ENCODE measurements around the gene DEFB115.

DNA sequence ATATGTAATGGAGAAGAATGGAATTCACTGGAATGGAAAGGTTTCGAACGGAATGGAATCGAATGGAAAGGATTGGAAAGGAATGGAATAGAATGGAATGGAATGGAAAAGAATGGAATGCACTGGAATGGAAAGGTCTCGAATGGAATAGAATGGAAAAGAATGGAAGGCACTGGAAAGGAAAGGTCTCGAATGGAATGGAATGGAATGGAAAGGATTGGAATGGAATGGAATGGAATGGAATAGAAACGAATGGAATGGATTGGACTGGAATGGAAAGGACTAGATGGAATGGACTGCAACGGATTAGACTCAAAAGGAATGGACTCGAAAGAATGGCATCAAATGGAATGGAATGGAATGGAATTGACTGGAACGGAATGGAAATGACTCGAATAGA, 20.5 kb upstream of the DEFB115 start:
- TF ChIP-seq, protein P1, sequence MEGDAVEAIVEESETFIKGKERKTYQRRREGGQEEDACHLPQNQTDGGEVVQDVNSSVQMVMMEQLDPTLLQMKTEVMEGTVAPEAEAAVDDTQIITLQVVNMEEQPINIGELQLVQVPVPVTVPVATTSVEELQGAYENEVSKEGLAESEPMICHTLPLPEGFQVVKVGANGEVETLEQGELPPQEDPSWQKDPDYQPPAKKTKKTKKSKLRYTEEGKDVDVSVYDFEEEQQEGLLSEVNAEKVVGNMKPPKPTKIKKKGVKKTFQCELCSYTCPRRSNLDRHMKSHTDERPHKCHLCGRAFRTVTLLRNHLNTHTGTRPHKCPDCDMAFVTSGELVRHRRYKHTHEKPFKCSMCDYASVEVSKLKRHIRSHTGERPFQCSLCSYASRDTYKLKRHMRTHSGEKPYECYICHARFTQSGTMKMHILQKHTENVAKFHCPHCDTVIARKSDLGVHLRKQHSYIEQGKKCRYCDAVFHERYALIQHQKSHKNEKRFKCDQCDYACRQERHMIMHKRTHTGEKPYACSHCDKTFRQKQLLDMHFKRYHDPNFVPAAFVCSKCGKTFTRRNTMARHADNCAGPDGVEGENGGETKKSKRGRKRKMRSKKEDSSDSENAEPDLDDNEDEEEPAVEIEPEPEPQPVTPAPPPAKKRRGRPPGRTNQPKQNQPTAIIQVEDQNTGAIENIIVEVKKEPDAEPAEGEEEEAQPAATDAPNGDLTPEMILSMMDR (IDR thresholded peaks at IDR 0.05), result no peak
- TF ChIP-seq POLR2A (IDR thresholded peaks at IDR 0.05), result no peak
- TF ChIP-seq EP300 (IDR thresholded peaks at IDR 0.05), result no peak
